ENCODE results near the gene CD320.

CD320 gene

GRCh38 chr19:8256276-8257051 is 51.7 kb downstream of the CD320 start:
- TF ChIP-seq, protein P1, sequence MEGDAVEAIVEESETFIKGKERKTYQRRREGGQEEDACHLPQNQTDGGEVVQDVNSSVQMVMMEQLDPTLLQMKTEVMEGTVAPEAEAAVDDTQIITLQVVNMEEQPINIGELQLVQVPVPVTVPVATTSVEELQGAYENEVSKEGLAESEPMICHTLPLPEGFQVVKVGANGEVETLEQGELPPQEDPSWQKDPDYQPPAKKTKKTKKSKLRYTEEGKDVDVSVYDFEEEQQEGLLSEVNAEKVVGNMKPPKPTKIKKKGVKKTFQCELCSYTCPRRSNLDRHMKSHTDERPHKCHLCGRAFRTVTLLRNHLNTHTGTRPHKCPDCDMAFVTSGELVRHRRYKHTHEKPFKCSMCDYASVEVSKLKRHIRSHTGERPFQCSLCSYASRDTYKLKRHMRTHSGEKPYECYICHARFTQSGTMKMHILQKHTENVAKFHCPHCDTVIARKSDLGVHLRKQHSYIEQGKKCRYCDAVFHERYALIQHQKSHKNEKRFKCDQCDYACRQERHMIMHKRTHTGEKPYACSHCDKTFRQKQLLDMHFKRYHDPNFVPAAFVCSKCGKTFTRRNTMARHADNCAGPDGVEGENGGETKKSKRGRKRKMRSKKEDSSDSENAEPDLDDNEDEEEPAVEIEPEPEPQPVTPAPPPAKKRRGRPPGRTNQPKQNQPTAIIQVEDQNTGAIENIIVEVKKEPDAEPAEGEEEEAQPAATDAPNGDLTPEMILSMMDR (IDR thresholded peaks at IDR 0.05; ENCODE audit: insufficient read depth, low read length, missing control alignments) = no peak
- no peak for DNase-seq (ENCODE audit: low read depth, low spot score)
- ChIA-PET CTCF (interaction anchor here (2.1 to 11.2 kb wide), 2 partner anchors 286 to 312 kb away, joined by 6 to 160 read pairs; partner anchors contain the start of gene TIMM44), POLR2A (interaction anchor here (0.5 kb wide), 1 partner anchor 302 kb away, joined by 3 read pairs; no protein-coding TSS in a partner anchor)
- H3K4me3 ChIP-seq (ENCODE audit: low read depth, low read length) = no peak overlapping the region

DNA sequence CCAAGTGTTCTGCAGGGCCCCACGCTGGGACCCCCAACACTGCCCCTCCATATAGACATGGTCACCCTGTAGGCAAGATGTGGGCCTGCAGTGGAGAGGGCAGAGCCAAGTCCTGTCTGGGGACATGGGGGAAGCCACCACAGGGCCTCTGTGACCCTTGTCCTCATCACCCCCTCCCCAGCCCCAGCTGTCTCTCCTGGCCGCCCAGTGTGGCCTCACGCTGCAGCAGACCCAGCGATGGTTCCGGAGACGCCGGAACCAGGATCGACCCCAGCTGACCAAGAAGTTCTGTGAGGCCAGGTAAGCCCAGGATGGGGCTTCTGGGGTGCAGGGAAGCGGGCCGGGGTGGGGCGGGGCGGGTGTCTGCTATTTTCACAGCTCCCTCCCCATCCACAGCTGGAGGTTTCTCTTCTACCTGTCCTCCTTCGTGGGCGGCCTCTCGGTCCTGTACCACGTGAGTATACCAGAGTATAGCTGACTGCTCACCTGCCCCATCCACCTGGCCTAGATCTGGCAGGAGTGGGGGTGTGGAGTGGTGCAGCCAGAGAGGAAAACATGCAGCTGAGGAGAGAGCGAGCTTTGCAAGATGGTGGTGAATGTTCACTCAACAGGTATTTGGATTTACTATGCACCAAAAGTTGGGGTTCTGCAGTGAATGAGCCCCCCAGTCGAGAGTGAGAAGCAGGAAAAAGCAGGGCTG is 52.6 kb downstream of the CD320 start:
- ChIA-PET CTCF (interaction anchor here (2.1 to 11.2 kb wide), 2 partner anchors 285 to 312 kb away, joined by 6 to 160 read pairs; partner anchors contain the start of gene TIMM44), POLR2A (no interaction called here)
- H3K4me3 ChIP-seq (ENCODE audit: low read depth, low read length) = no peak overlapping the region
- no peak for DNase-seq (ENCODE audit: low read depth, low spot score)
- TF ChIP-seq, protein P1 (IDR thresholded peaks at IDR 0.05; ENCODE audit: insufficient read depth, low read length, missing control alignments) = no peak

GRCh38 chr19:8254286-8255001 is 53.7 kb downstream of the CD320 start:
- POLR2A ChIA-PET = no interaction called here

GRCh38 chr19:8253678-8254077 is 54.5 kb downstream of the CD320 start:
- POLR2A ChIA-PET = no interaction called here

More at GRCh38 chr19:8254286-8255001, 53.7 kb downstream of the CD320 start:
- no peak for DNase-seq (ENCODE audit: low read depth, low spot score)
- CTCF ChIA-PET = interaction anchor here (1.0 to 11.2 kb wide), 7 partner anchors 14 to 336 kb away, joined by 3 to 160 read pairs (median 6); partner anchors contain the start of gene TIMM44
- H3K4me3 ChIP-seq (ENCODE audit: low read depth, low read length) = no peak overlapping the region
- TF ChIP-seq, protein P1 (IDR thresholded peaks at IDR 0.05; ENCODE audit: insufficient read depth, low read length, missing control alignments) = no peak

DNA sequence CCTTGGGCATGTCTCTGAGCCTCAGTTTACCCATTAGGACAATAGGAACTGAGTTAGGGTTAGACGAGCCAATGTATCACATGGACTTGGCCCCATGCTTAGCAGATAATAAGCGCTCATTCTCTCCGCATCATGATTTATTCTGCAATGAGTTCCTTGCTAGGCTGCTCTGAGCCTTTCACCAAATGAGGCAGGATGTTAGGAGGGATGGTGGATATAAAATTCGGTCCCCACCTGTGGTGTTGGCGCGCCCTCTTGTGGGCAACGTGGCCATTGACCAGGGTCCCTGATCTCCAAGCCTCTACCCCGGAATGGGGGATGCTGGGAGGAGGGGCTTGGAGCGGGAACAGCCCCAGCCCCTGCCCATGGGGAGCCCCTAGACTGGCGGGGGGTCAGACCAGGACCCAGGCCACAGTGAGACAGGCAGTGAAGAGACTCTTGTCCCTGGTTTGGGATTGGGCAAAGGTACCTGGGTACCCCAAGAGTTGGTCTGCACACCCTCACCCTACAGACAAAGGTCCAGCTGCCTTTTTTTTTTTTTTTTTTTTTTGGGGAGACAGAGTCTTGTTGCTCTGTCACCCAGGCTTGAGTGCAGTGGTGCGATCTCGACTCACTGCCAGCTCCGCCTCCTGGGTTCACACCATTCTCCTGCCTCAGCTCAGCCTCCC is 55.1 kb downstream of the CD320 start:
- no peak overlapping the region for H3K4me3 ChIP-seq (ENCODE audit: low read depth, low read length)
- POLR2A ChIA-PET = interaction anchor here (0.7 kb wide), 1 partner anchor 316 kb away, joined by 3 read pairs; no protein-coding TSS in a partner anchor
- TF ChIP-seq, protein P1 (IDR thresholded peaks at IDR 0.05; ENCODE audit: insufficient read depth, low read length, missing control alignments) = peak; percentile 92
- DNase-seq (ENCODE audit: low read depth, low spot score) = no peak
- CTCF ChIA-PET = interaction anchor here (0.7 to 11.2 kb wide), 17 partner anchors 10 to 453 kb away, joined by 3 to 160 read pairs (median 3); partner anchors contain the start of gene TIMM44

More at GRCh38 chr19:8253678-8254077, 54.5 kb downstream of the CD320 start:
- CTCF ChIA-PET = interaction anchor here (0.7 to 11.2 kb wide), 15 partner anchors 10 to 453 kb away, joined by 3 to 160 read pairs (median 4); partner anchors contain the start of gene TIMM44
- no peak overlapping the region for H3K4me3 ChIP-seq (ENCODE audit: low read depth, low read length)
- TF ChIP-seq, protein P1 (IDR thresholded peaks at IDR 0.05; ENCODE audit: insufficient read depth, low read length, missing control alignments) = no peak
- no peak for DNase-seq (ENCODE audit: low read depth, low spot score)
